ENCODE results near the gene PGC. TPM values are rescaled to one million over a fixed set of nuclear protein-coding genes. Genes with fewer than 3 reads are reported as not detected.

PGC gene
- total and polyA plus RNA-seq, 9 of the 15 experiments (the other 6 are each of a cell fraction or from before 2014, with no cell fraction given), result 0.17 to 0.40 TPM; not detected in 7

GRCh38 chr6:41768545-41769308 is 21.5 kb upstream of the PGC start:
- 33% methylated on average over 10 of the region's 10 CpGs for WGBS (ENCODE audit: insufficient coverage, low coverage, missing lambda C conversion rate)
- H3K9me3 ChIP-seq (replicated peaks; ENCODE audit: control insufficient read depth, insufficient read depth, low read depth, low read length), result no peaks in the 10 kb centered on the region
- no peak overlapping the region for H3K4me3 ChIP-seq
- peak; percentile 90 for FAIRE-seq
- H3K27ac ChIP-seq (ENCODE audit: extremely low read depth, low read depth, low read length), result peak overlapping the region; percentile 53
- no peaks in the 10 kb centered on the region for H3K9me1 ChIP-seq (ENCODE audit: control insufficient read depth, insufficient read depth, low read length)
- in situ Hi-C loops (cut with MboI), result loop anchor here (5.0 kb wide), 1 partner anchor 71 kb away; no protein-coding TSS in a partner anchor
- H3K4me1 ChIP-seq (replicated peaks in 1 of 2; ENCODE audit: control insufficient read depth in 2 of 2, insufficient read depth in 2 of 2, low read length in 2 of 2), result peaks cover 33 to 37% of the 10 kb centered on the region in 2 experiments
- no TSS peak for BruUV-seq (replicated peaks)
- peak; percentile 64 to 83 (median 76) for DNase-seq (ENCODE audit: extremely low read depth in 1 of 4, low spot score in 3 of 4)
- H4K20me1 ChIP-seq (replicated peaks; ENCODE audit: control insufficient read depth, insufficient read depth, low read length), result no peaks in the 10 kb centered on the region
- H3K4me2 ChIP-seq (ENCODE audit: insufficient read depth, low read length), result peak overlapping the region; percentile 32
- intact Hi-C loops (cut with micrococcal nuclease), result no loop called here
- ChIA-PET POLR2A (interaction anchor here (0.6 to 1.5 kb wide), 10 partner anchors 10 to 397 kb away, joined by 3 to 6 read pairs (median 4); no protein-coding TSS in a partner anchor), CTCF (ENCODE audit: low intra/inter-chr PET ratio) (no interaction called here)
- peak overlapping the region; percentile 17 to 86; a peak in 3 of 4 replicates for H3K9ac ChIP-seq (ENCODE audit: insufficient read depth in 1 of 2, low read depth in 2 of 2, low read length in 2 of 2)
- H2AFZ ChIP-seq (ENCODE audit: low read depth, low read length), result peak overlapping the region; percentile 56
- ATAC-seq, result peak; percentile 80
- H3K79me2 ChIP-seq (ENCODE audit: control insufficient read depth, insufficient read depth, low read length), result no peaks in the 10 kb centered on the region
- peaks cover 10% of the 10 kb centered on the region; the same call in 2 of the 3 replicates for H3K36me3 ChIP-seq (ENCODE audit: control insufficient read depth, insufficient read depth, low read length)
- H3K27me3 ChIP-seq (ENCODE audit: control insufficient read depth in 2 of 2, insufficient read depth in 2 of 2, low read length in 2 of 2), result peaks cover 0 to under 1% of the 10 kb centered on the region in 2 experiments; a peak in 1 of 5 replicates
- TF ChIP-seq NEUROD1 (IDR thresholded peaks at IDR 0.05; ENCODE audit: borderline replicate concordance, low read depth, low read length, partially characterized antibody), result peak; percentile 28
- no peak for TF ChIP-seq CHD1 (IDR thresholded peaks at IDR 0.05; ENCODE audit: low read length)
- TF ChIP-seq HES1 (IDR thresholded peaks at IDR 0.05; ENCODE audit: low read depth), result no peak
- no peak for TF ChIP-seq ZNF24 (IDR thresholded peaks at IDR 0.05)
- TF ChIP-seq YY1 (IDR thresholded peaks at IDR 0.05; ENCODE audit: borderline replicate concordance in 1 of 3, control insufficient read depth in 1 of 3, extremely low read depth in 1 of 3, insufficient read depth in 3 of 3, insufficient read length in 1 of 3, insufficient replicate concordance in 2 of 3, low read depth in 1 of 3, low read length in 2 of 3), result peak in 1 of 3 experiments; percentile 43
- TF ChIP-seq, protein P1, sequence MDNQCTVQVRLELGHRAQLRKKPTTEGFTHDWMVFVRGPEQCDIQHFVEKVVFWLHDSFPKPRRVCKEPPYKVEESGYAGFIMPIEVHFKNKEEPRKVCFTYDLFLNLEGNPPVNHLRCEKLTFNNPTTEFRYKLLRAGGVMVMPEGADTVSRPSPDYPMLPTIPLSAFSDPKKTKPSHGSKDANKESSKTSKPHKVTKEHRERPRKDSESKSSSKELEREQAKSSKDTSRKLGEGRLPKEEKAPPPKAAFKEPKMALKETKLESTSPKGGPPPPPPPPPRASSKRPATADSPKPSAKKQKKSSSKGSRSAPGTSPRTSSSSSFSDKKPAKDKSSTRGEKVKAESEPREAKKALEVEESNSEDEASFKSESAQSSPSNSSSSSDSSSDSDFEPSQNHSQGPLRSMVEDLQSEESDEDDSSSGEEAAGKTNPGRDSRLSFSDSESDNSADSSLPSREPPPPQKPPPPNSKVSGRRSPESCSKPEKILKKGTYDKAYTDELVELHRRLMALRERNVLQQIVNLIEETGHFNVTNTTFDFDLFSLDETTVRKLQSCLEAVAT (IDR thresholded peaks at IDR 0.05), result 0 out of 4 replicates have a peak, but pooled peaks of 1 of the 2 experiments have one; percentile 7
- TF ChIP-seq CEBPB (tag; IDR thresholded peaks at IDR 0.05), result no peak
- no peak for TF ChIP-seq HMGN3 (IDR thresholded peaks at IDR 0.05; ENCODE audit: borderline replicate concordance, extremely low read depth, insufficient read length, low read depth, low read length)
- TF ChIP-seq MAFF (IDR thresholded peaks at IDR 0.05; ENCODE audit: low read length), result 0 out of 2 replicates have a peak, but pooled peaks have one; percentile 5
- TF ChIP-seq SREBF1 (IDR thresholded peaks at IDR 0.05; ENCODE audit: borderline replicate concordance, low read depth, low read length), result no peak
- TF ChIP-seq ZBTB5 (IDR thresholded peaks at IDR 0.05), result no peak
- TF ChIP-seq NRF1 (conservative IDR thresholded peaks at IDR 0.05 in 1 of 2, IDR thresholded peaks at IDR 0.05 in 1 of 2), result peak; percentile 39 to 43; a peak in 2 of 4 replicates
- TF ChIP-seq, protein P2, sequence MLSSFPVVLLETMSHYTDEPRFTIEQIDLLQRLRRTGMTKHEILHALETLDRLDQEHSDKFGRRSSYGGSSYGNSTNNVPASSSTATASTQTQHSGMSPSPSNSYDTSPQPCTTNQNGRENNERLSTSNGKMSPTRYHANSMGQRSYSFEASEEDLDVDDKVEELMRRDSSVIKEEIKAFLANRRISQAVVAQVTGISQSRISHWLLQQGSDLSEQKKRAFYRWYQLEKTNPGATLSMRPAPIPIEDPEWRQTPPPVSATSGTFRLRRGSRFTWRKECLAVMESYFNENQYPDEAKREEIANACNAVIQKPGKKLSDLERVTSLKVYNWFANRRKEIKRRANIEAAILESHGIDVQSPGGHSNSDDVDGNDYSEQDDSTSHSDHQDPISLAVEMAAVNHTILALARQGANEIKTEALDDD (IDR thresholded peaks at IDR 0.05), result no peak
- no peak for TF ChIP-seq BMI1 (IDR thresholded peaks at IDR 0.05; ENCODE audit: low read length)
- peak in 1 of 2 experiments; percentile 62; a peak in 1 of 4 replicates for TF ChIP-seq RCOR1 (IDR thresholded peaks at IDR 0.05; ENCODE audit: borderline replicate concordance in 1 of 2, low read depth in 2 of 2, low read length in 2 of 2)
